Mammary microvascular endothelial cell (primary cell): ENCODE results near the gene ACOT9. TPM values are rescaled to one million over a fixed set of nuclear protein-coding genes. Genes with fewer than 3 reads are reported as not detected.

Source experiments
- total RNA-seq: library from RNA; depleted of rRNA; stranded (reverse); fragments of >200 nt; gene quantifications from 2 replicates; pipeline ENCODE4 v1.2.3, GENCODE V29; 2015

Gene ACOT9
- 89.5 and 96.3 TPM in 2 replicates for total RNA-seq

GRCh38 chrX:23742697-23743622 is at the start of gene ACOT9:
Gene ACOT9, minus strand, starts transcription at chrX:23743276. Its CDS starts 132 bp downstream, at chrX:23743144.

GRCh38 chrX:23782863-23783588 is 40.0 kb upstream of the ACOT9 start, which contains the start of gene SAT1:
Gene SAT1, plus strand, starts transcription at chrX:23783173. Its CDS starts 179 bp downstream, at chrX:23783352.

DNA sequence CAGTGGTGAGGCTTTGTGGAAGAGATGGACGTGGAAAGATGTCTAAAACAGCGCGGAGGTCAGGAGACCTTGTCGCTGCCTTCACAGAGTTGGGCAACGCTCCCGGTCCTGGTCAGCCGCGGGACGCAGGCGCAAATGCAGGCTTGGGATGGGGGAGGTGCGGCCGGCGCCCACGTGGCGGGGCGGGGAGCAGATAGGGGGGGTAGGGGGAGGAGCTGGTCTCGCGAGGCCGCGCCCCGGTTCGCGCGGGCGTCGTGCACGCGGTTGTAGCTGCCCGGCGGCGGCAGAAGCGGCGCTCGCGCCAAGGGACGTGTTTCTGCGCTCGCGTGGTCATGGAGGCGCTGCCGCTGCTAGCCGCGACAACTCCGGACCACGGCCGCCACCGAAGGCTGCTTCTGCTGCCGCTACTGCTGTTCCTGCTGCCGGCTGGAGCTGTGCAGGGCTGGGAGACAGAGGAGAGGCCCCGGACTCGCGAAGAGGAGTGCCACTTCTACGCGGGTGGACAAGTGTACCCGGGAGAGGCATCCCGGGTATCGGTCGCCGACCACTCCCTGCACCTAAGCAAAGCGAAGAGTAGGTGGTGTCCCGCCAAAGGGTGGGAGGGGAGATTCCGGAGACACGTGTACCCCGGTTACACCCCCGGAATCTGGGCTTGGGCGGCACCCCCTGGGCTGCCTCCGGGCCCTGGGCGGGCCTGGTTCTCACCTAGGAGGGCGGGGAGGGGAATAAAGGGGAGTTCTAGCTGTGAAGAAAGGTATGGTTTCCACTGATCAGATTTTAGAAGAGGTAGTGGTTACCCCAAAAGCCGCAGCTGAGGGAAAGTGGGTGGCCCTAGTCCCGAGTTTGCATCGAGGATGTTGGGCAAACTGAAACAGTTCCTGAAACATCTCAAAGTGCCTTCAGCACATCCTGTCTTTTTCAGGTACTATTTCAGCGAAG is 75.6 kb downstream of the ACOT9 start, which contains the start of gene PRDX4:
Gene PRDX4, plus strand, starts transcription at position 255 of the 939 bp plus-strand sequence. Its CDS starts 78 bp downstream, at position 333.

Other genes with a start within 250 kb of the ACOT9 start
- 257 and 290 TPM in 2 replicates for gene PRDX4, start 75.8 kb downstream of the ACOT9 start, total RNA-seq
- gene SAT1, start 39.9 kb upstream of the ACOT9 start, total RNA-seq, result 142 and 147 TPM in 2 replicates
- 15.0 and 18.2 TPM in 2 replicates for gene APOO, start 164.7 kb upstream of the ACOT9 start, total RNA-seq
- gene CXorf58, start 164.7 kb upstream of the ACOT9 start, total RNA-seq, result not detected in 2 replicates